Peyer's patch (tissue), 4 donors: ENCODE data around the gene ZNF816. TPM values are rescaled to one million over a fixed set of nuclear protein-coding genes. Genes with fewer than 3 reads are reported as not detected.
"Not testable (repeated sequence)": the region's sequence is repeated elsewhere in the genome, so short reads cannot be mapped to it uniquely, and the experiment has no call there.

ENCODE experiments used
- DNase-seq, 3 donors: peaks; one replicate each; pipeline ENCODE4 v3.0.0-alpha.2; 2017 to 2019
- H3K27ac ChIP-seq, 4 donors: fragments of 200-600 bp; sonication (generic); one replicate each; pipeline ENCODE4 v1.5.1; 2016 to 2019
- H3K27me3 ChIP-seq, 2 donors: fragments of 200-600 bp; sonication (generic); one replicate each; pipeline ENCODE4 v1.5.1; 2019
- H3K36me3 ChIP-seq, 3 donors: fragments of 200-600 bp; sonication (generic); one replicate each; pipeline ENCODE4 v1.5.1; 2016 to 2019
- H3K4me1 ChIP-seq, 4 donors: fragments of 200-600 bp; sonication (generic); one replicate each; pipeline ENCODE4 v1.5.1; 2016 to 2019
- H3K4me3 ChIP-seq, 4 donors: fragments of 200-600 bp; sonication (generic); 1 replicate in 3 of 4; 2 replicates in 1 of 4; pipeline ENCODE4 v1.5.1; 2016 to 2019; ENCODE audit warnings: mild to moderate bottlenecking in 1 of 4
- H3K9me3 ChIP-seq, 4 donors: fragments of 200-600 bp; sonication (generic); one replicate each; pipeline ENCODE4 v1.5.1; 2016 to 2019; ENCODE audit warnings: mild to moderate bottlenecking in 1 of 4
- POLR2A ChIP-seq, 2 donors: fragments of 450-650 bp; IDR thresholded peaks; one replicate each; pipeline ENCODE4 v1.5.1; 2017; ENCODE audit warnings: antibody characterized with exemption in 2 of 2, mild to moderate bottlenecking in 2 of 2, moderate library complexity in 2 of 2
- total RNA-seq, 4 donors: library from RNA; depleted of rRNA; stranded (reverse); fragments of >200 nt; gene quantifications; one replicate each; pipeline ENCODE4 v1.1.0, GENCODE V29; 2016
- TF ChIP-seq, protein P1 (sequence below), 6 experiments: fragments of 450-650 bp in 4 of 6; fragments of 200-600 bp in 2 of 6; sonication (generic) in 1 of 6; IDR thresholded peaks; one replicate each; pipeline ENCODE4 v1.5.1; 2017 to 2019; ENCODE audit warnings: antibody characterized with exemption in 6 of 6, mild to moderate bottlenecking in 3 of 6, moderate library complexity in 1 of 6

Gene ZNF816
- total RNA-seq, 4 donors from 2014 or later: 6.1 to 17.4 (median 11.4) TPM

DNA sequence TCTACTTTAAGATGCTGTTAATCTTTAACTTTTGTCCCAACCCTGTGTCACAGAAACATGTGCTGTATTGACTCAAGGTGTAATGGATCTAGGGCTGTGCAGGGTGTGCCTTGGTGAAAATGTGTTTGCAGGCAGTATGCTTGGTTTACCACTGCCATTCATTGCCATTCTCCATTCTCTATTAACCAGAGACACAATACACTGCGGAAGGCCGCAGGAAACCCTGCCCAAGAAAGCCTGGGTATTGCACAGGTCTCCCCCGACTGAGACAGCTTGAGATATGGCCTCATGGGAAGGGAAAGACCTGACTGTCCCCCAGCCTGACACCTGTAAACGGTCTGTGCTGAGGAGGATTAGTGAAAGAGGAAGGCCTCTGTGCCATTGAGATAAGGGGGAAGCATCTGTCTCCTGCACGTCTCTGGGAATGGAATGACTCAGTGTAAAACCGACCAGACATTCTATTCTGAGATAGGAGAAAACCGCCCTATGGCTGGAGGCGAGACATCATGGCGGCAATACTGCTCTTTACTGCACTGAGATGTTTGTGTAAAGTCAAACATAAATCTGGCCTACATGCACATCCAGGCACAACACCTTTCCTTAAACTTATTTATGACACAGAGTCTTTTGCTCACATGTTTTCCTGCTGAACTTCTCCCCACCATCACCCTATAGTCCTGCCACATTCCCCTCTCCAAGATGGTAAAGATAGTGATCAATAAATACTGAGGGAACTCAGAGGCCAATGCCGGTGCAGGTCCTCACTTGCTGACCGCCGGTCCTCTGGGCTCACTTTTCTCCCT lies 26.3 kb downstream of the ZNF816 start:
- DNase-seq: no peak
- Histone ChIP-seq H3K4me3 (no peak overlapping the region), H3K9me3 (peaks cover 0 to 8% (median 0%) of the 10 kb centered on the region in 4 donors), H3K27ac (peak overlapping the region in 1 of 4 donors; percentile 35), H3K27me3 (no peaks in the 10 kb centered on the region), H3K4me1 (peaks cover 0 to 2% (median 0%) of the 10 kb centered on the region in 4 donors), H3K36me3 (no peaks in the 10 kb centered on the region)
- no peak for TF ChIP-seq POLR2A (IDR thresholded peaks at IDR 0.05)
- TF ChIP-seq, protein P1, sequence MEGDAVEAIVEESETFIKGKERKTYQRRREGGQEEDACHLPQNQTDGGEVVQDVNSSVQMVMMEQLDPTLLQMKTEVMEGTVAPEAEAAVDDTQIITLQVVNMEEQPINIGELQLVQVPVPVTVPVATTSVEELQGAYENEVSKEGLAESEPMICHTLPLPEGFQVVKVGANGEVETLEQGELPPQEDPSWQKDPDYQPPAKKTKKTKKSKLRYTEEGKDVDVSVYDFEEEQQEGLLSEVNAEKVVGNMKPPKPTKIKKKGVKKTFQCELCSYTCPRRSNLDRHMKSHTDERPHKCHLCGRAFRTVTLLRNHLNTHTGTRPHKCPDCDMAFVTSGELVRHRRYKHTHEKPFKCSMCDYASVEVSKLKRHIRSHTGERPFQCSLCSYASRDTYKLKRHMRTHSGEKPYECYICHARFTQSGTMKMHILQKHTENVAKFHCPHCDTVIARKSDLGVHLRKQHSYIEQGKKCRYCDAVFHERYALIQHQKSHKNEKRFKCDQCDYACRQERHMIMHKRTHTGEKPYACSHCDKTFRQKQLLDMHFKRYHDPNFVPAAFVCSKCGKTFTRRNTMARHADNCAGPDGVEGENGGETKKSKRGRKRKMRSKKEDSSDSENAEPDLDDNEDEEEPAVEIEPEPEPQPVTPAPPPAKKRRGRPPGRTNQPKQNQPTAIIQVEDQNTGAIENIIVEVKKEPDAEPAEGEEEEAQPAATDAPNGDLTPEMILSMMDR (IDR thresholded peaks at IDR 0.05): no peak

DNA sequence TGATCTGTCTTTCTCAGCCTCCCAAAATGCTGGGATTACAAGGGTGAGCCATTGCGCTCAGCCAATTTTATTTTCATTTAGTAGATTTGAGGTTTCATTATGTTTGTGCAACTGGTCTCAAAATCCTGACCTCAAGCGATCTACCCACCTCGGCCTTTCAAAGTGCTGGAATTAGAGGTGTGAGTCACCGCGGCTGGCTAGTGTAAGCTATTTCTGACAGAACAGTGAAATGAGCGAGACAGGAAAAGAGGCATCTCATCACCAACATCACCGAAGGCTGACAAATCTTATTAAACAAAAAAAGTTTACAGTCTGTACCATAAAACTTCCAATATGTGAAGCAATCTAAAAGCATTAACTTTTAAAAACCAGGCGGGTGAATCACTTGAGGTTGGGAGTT lies 27.2 kb downstream of the ZNF816 start:
- H3K9me3 ChIP-seq: peaks cover 0 to 8% (median 0%) of the 10 kb centered on the region in 4 donors
- no peaks in the 10 kb centered on the region for H3K27me3 ChIP-seq
- H3K27ac ChIP-seq: no peak overlapping the region
- H3K36me3 ChIP-seq: no peaks in the 10 kb centered on the region
- no peak for TF ChIP-seq POLR2A (IDR thresholded peaks at IDR 0.05)
- TF ChIP-seq, protein P1 (IDR thresholded peaks at IDR 0.05): no peak
- H3K4me1 ChIP-seq: no peaks in the 10 kb centered on the region
- no peak for DNase-seq
- H3K4me3 ChIP-seq: no peak overlapping the region

DNA sequence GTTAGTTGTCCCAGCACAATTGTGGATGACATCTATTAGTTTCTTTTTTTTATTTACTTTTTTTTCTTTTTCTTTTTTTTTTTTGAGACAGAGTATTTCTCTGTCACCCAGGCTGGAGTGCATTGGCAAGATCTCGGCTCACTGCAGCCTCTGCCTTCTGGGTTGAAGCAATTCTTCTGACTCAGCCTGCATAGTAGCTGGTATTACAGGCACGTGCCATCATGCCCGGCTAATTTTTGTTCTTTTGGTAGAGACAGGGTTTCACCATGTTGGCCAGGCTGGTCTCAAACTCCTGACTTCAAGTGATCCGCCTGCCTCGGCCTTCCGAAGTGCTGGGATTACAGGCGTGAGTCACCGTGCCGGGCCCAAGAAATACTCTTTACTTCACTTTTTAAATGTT lies 38.0 kb downstream of the ZNF816 start:
- H3K36me3 ChIP-seq: peaks cover 0 to 17% (median 0%) of the 10 kb centered on the region in 3 donors
- H3K4me3 ChIP-seq, H3K27me3 ChIP-seq, H3K27ac ChIP-seq, H3K9me3 ChIP-seq, DNase-seq, H3K4me1 ChIP-seq: not testable (repeated sequence)

DNA sequence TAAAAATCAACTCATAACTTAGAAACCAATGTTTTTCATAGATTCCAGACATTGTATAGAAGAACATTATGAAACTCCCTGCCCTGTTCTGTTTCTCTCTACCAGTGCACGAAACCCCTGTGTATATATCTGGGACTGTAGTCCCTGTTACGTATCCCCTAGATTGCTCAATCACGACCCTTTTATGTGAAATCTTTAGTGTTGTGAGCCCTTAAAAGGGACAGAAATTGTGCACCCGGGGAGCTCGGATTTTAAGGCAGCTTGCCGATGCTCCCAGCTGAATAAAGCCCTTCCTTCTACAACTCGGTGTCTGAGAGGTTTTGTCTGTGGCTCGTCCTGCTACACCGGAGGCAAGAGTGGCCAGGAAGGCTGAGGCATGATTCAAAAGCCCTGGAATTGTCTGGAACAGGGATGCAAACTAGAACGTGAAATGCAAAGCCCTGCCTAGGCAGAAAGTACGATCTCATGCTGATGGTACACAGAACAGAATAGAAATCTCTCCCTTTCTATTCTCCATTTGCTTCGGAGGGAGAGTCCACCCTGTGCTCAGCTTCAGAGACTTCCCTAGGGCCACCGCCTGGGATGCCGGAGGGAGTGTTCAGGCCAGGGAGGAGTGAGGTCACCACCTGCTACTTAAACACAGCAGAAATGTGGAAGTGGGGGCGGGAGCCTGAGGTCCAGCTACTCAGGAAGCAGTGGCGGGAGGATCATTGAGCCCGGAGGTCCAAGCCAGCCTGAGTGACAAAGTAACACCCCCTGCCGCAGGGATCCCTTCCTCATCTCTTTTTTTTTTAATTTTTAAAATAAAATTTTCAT lies 38.7 kb downstream of the ZNF816 start:
- Histone ChIP-seq H3K27me3 (no peaks in the 10 kb centered on the region), H3K4me3 (peak overlapping the region; percentile 55 to 73 (median 66)), H3K4me1 (no peaks in the 10 kb centered on the region), H3K9me3 (peaks cover 0 to 4% (median 0%) of the 10 kb centered on the region in 4 donors), H3K36me3 (peaks cover 0 to 15% (median 0%) of the 10 kb centered on the region in 3 donors), H3K27ac (peak overlapping the region; percentile 71 to 94 (median 88))
- peak in 1 of 3 donors; percentile 56 for DNase-seq
- TF ChIP-seq, protein P1 (IDR thresholded peaks at IDR 0.05): no peak
- no peak for TF ChIP-seq POLR2A (IDR thresholded peaks at IDR 0.05)

DNA sequence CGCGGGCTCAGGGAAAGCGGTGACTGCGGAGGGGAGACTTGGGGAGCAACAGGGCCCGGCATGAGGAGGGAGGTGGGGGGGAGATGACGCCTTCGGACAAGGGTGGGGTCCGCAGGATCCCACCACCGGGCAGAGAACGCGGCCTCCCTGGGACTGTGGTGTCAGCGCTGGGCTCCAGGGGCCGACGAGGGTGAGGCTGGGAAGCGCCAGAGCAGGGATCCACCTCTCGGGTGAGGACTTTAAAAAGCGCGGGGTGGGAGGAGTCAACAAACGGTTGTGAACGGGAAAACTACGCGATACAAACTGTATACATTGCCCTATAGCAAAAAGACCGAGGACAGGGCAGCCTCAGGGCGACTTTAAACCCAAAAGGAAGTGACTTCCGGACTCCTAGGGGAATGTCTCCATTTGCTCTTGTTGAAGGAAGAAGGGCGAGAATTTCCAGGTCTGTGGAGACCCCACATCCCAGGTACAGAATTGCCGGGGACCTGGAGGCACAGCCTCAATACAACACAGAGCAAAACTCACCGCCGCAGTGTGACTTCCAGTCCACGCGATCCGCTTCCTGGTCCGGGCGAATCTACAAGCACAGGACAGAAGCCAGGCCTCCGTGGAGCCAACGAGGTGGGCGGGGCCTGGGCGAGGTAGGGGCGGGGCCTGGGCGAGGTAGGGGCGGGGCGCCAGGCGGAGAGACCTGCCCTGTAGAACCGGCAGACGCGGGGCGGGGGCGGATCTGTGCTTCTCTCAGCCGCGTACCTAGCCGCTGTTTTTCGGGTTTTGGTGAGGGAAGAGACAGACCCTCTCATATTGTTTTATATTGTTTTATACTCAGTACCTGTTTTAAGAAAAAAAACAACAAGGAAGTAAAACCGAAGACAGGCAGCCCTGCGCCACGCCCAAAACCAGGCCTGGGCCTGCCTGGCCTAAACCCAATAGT lies 39.6 kb downstream of the ZNF816 start, which contains the start of gene ZNF888:
TSS of gene ZNF888 (minus strand) at position 588 of the 937 bp plus-strand sequence. CDS start 5,555 bp downstream, outside the sequence.
- H3K4me3 ChIP-seq: peak within 1 kb of the TSS; percentile 55 to 73 (median 66)
- H3K27ac ChIP-seq: peak within 1 kb of the TSS; percentile 71 to 94 (median 88)
- H3K36me3 ChIP-seq: peaks cover 0 to 9% (median 0%) of the 10 kb centered on the region in 3 donors
- peak; percentile 47 to 70 for TF ChIP-seq POLR2A (IDR thresholded peaks at IDR 0.05)
- TF ChIP-seq, protein P1 (IDR thresholded peaks at IDR 0.05): no peak
- no peaks in the 10 kb centered on the region for H3K4me1 ChIP-seq
- peak; percentile 92 to 96 (median 96) for DNase-seq
- peaks cover 0 to 4% (median 0%) of the 10 kb centered on the region in 4 donors for H3K9me3 ChIP-seq
- H3K27me3 ChIP-seq: no peaks in the 10 kb centered on the region
